Neural progenitor cell (in vitro differentiated cells): ENCODE results near the gene SRGAP2B. TPM values are rescaled to one million over a fixed set of nuclear protein-coding genes. Genes with fewer than 3 reads are reported as not detected.
"Not testable (repeated sequence)": the region's sequence is repeated elsewhere in the genome, so short reads cannot be mapped to it uniquely, and the experiment has no call there.

Experiments used
- DNase-seq: peaks from one replicate; pipeline ENCODE4 v3.0.0-alpha.2; 2016; ENCODE audit warnings: low spot score
- H2AFZ ChIP-seq: fragments of 200-600 bp; sonication (generic); replicated peaks from 2 replicates; pipeline ENCODE4 v1.6.1; 2016; ENCODE audit warnings: antibody characterized with exemption
- H3F3A ChIP-seq: fragments of 200-600 bp; sonication (generic); 2 replicates; pipeline ENCODE4 v1.6.1; 2016; ENCODE audit warnings: antibody characterized with exemption, low read depth
- H3K27ac ChIP-seq: fragments of 200-600 bp; sonication (generic); 2 replicates; pipeline ENCODE4 v1.5.1; 2016; ENCODE audit warnings: mild to moderate bottlenecking
- H3K27me3 ChIP-seq: fragments of 200-600 bp; sonication (generic); 2 replicates; pipeline ENCODE4 v1.6.1; 2016; ENCODE audit warnings: mild to moderate bottlenecking, moderate library complexity
- H3K36me3 ChIP-seq: fragments of 200-600 bp; sonication (generic); 2 replicates; pipeline ENCODE4 v1.5.1; 2016
- H3K4me1 ChIP-seq: fragments of 200-600 bp; sonication (generic); 2 replicates; pipeline ENCODE4 v1.6.1; 2016; ENCODE audit warnings: mixed run types
- H3K4me2 ChIP-seq: fragments of 200-600 bp; sonication (generic); 2 replicates; pipeline ENCODE4 v1.6.1; 2016
- H3K4me3 ChIP-seq: fragments of 200-600 bp; sonication (generic); 2 replicates; pipeline ENCODE4 v1.5.1; 2016
- H3K79me2 ChIP-seq: fragments of 200-600 bp; sonication (generic); 2 replicates; pipeline ENCODE4 v1.6.1; 2016; ENCODE audit warnings: low read depth
- H3K9ac ChIP-seq: fragments of 200-600 bp; sonication (generic); 2 replicates; pipeline ENCODE4 v1.6.1; 2016
- H3K9me3 ChIP-seq: fragments of 200-600 bp; sonication (generic); 2 replicates; pipeline ENCODE4 v1.5.1; 2016; ENCODE audit warnings: low read depth
- H4K20me1 ChIP-seq: fragments of 200-600 bp; sonication (generic); 2 replicates; pipeline ENCODE4 v1.6.1; 2016; ENCODE audit warnings: low read depth
- H3K27ac Mint-ChIP-seq: 3 replicates; pipeline ENCODE4 v1.8.0; 2021; ENCODE audit warnings: mixed read lengths
- H3K27me3 Mint-ChIP-seq: 2 replicates; pipeline ENCODE4 v1.8.0; 2022; ENCODE audit warnings: low read depth, mild to moderate bottlenecking, inconsistent platforms, moderate library complexity, mixed read lengths; ENCODE audit not compliant: insufficient read depth
- H3K36me3 Mint-ChIP-seq: 3 replicates; pipeline ENCODE4 v1.8.0; 2021; ENCODE audit warnings: mixed read lengths
- H3K4me1 Mint-ChIP-seq: 3 replicates; pipeline ENCODE4 v1.8.0; 2021; ENCODE audit warnings: mixed read lengths
- H3K4me3 Mint-ChIP-seq: 3 replicates; pipeline ENCODE4 v1.8.0; 2021; ENCODE audit warnings: mild to moderate bottlenecking, moderate library complexity, mixed read lengths
- H3K9me3 Mint-ChIP-seq: 3 replicates; pipeline ENCODE4 v1.8.0; 2020; ENCODE audit warnings: mixed read lengths
- total RNA-seq: library from RNA; depleted of rRNA; stranded (reverse); fragments of >200 nt; gene quantifications from 2 replicates; pipeline ENCODE4 v1.2.3, GENCODE V29; 2015; ENCODE audit warnings: low replicate concordance

SRGAP2B gene
- total RNA-seq, 1 donor from 2014 or later = 19.1 TPM

- H3K27ac Mint-ChIP-seq, H3K9me3 ChIP-seq, H3F3A ChIP-seq, H3K9ac ChIP-seq, H3K9me3 Mint-ChIP-seq, H4K20me1 ChIP-seq, H3K4me3 ChIP-seq, H3K36me3 Mint-ChIP-seq, H3K4me3 Mint-ChIP-seq, DNase-seq, H3K36me3 ChIP-seq, H3K27me3 ChIP-seq, H3K27ac ChIP-seq, H3K79me2 ChIP-seq, H3K4me2 ChIP-seq, H3K27me3 Mint-ChIP-seq, H3K4me1 ChIP-seq, H3K4me1 Mint-ChIP-seq, H2AFZ ChIP-seq: not testable (repeated sequence)
Measured at GRCh38 chr1:145077872-145078786, 17.0 kb downstream of the SRGAP2B start.

- H3K27ac ChIP-seq, H3K4me3 ChIP-seq, H3K36me3 Mint-ChIP-seq, H3K9me3 ChIP-seq, H3K9me3 Mint-ChIP-seq, H4K20me1 ChIP-seq, H3F3A ChIP-seq, H3K4me1 Mint-ChIP-seq, H3K79me2 ChIP-seq, H3K36me3 ChIP-seq, H3K27me3 Mint-ChIP-seq, H3K4me1 ChIP-seq, DNase-seq, H3K27me3 ChIP-seq, H2AFZ ChIP-seq, H3K4me2 ChIP-seq, H3K9ac ChIP-seq, H3K27ac Mint-ChIP-seq, H3K4me3 Mint-ChIP-seq: not testable (repeated sequence)
Measured at GRCh38 chr1:145076877-145077276, 18.3 kb downstream of the SRGAP2B start.

- DNase-seq, H3K27me3 Mint-ChIP-seq: not testable (repeated sequence)
Measured at GRCh38 chr1:145074021-145074559, 21.0 kb downstream of the SRGAP2B start.

GRCh38 chr1:145071569-145071968 lies 23.6 kb downstream of the SRGAP2B start:
- H3K4me3 ChIP-seq, H3K4me2 ChIP-seq, H3K4me1 ChIP-seq, H3K9me3 Mint-ChIP-seq, H3K27me3 ChIP-seq, H3K27ac Mint-ChIP-seq, H3K4me1 Mint-ChIP-seq, DNase-seq, H2AFZ ChIP-seq, H3F3A ChIP-seq, H3K27ac ChIP-seq, H3K4me3 Mint-ChIP-seq, H3K79me2 ChIP-seq, H4K20me1 ChIP-seq, H3K36me3 ChIP-seq, H3K27me3 Mint-ChIP-seq, H3K9ac ChIP-seq, H3K9me3 ChIP-seq, H3K36me3 Mint-ChIP-seq: not testable (repeated sequence)

More at GRCh38 chr1:145074021-145074559, 21.0 kb downstream of the SRGAP2B start:
- H3K4me1 ChIP-seq, H3K27ac ChIP-seq, H3K9me3 ChIP-seq, H3K9me3 Mint-ChIP-seq, H3K4me2 ChIP-seq, H3K36me3 ChIP-seq, H3K27ac Mint-ChIP-seq, H3K27me3 ChIP-seq, H3K4me3 ChIP-seq, H4K20me1 ChIP-seq, H3K79me2 ChIP-seq, H3K36me3 Mint-ChIP-seq, H2AFZ ChIP-seq, H3K9ac ChIP-seq, H3F3A ChIP-seq, H3K4me1 Mint-ChIP-seq, H3K4me3 Mint-ChIP-seq: not testable (repeated sequence)

GRCh38 chr1:145066486-145066885 lies 28.6 kb downstream of the SRGAP2B start:
- not testable (repeated sequence) for H3K36me3 Mint-ChIP-seq, H3K4me2 ChIP-seq, H3K4me3 Mint-ChIP-seq, H3K4me1 Mint-ChIP-seq, H3K27me3 Mint-ChIP-seq, H4K20me1 ChIP-seq, H3K4me3 ChIP-seq, H3K79me2 ChIP-seq, H3K9ac ChIP-seq, H3K9me3 ChIP-seq, H3K27ac Mint-ChIP-seq, H3K27ac ChIP-seq, H3K27me3 ChIP-seq, H3K36me3 ChIP-seq, H3F3A ChIP-seq, DNase-seq, H3K4me1 ChIP-seq, H3K9me3 Mint-ChIP-seq, H2AFZ ChIP-seq

GRCh38 chr1:145065194-145065826 lies 29.8 kb downstream of the SRGAP2B start:
- not testable (repeated sequence) for H3F3A ChIP-seq, H3K27me3 ChIP-seq, DNase-seq, H3K4me3 ChIP-seq, H2AFZ ChIP-seq, H3K36me3 ChIP-seq, H3K9ac ChIP-seq, H3K9me3 Mint-ChIP-seq, H3K27me3 Mint-ChIP-seq, H3K27ac ChIP-seq, H3K4me2 ChIP-seq, H3K9me3 ChIP-seq, H3K27ac Mint-ChIP-seq, H4K20me1 ChIP-seq, H3K36me3 Mint-ChIP-seq, H3K4me1 ChIP-seq, H3K4me1 Mint-ChIP-seq, H3K79me2 ChIP-seq, H3K4me3 Mint-ChIP-seq

- not testable (repeated sequence) for H2AFZ ChIP-seq, H3K36me3 Mint-ChIP-seq, H3K27ac Mint-ChIP-seq, H3K4me2 ChIP-seq, H3K36me3 ChIP-seq, H3K4me3 Mint-ChIP-seq, H3K9ac ChIP-seq, H3K9me3 ChIP-seq, H4K20me1 ChIP-seq, H3K27me3 ChIP-seq, H3K27me3 Mint-ChIP-seq, H3K27ac ChIP-seq, H3K9me3 Mint-ChIP-seq, H3K4me1 ChIP-seq, DNase-seq, H3K4me1 Mint-ChIP-seq, H3K79me2 ChIP-seq, H3F3A ChIP-seq, H3K4me3 ChIP-seq
Measured at GRCh38 chr1:145063941-145064648, 31.0 kb downstream of the SRGAP2B start.
